ENCODE data around the gene LAMA1. TPM values are rescaled to one million over a fixed set of nuclear protein-coding genes. Genes with fewer than 3 reads are reported as not detected.

Gene LAMA1
- total RNA-seq, 1 experiment from 2014 or later = 28.8 TPM

DNA sequence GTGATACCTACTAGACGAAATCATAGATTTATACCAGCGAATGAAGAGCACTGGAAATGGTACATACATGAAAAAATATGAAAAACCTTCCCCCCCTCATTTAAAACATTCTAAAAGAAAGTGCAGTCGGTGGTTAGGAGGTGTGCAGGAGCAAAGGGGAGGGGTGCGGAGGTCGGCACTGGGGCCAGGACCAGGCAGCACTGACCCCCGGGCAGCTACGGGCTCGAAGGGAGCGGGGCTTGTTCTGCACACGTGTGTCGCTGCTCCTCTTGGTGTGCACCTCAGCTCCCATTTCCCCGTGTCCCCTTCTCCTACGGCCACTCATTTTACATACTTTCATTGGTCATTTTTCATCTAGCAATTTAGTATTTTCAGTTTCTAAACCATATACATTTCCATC lies 89.0 kb downstream of the LAMA1 start:
- Mint-ChIP-seq H3K27ac (peak overlapping the region in 1 of 3 experiments; percentile 55; a peak in 1 of 7 replicates), H3K4me1 (no peaks in the 10 kb centered on the region), H3K9me3 (no peaks in the 10 kb centered on the region), H3K4me3 (no peak overlapping the region), H3K36me3 (ENCODE audit: insufficient read depth in 1 of 3, low read depth in 3 of 3) (peaks cover 19 to 33% (median 25%) of the 10 kb centered on the region in 3 experiments; a peak in 6 of 7 replicates), H3K27me3 (ENCODE audit: low read depth) (no peaks in the 10 kb centered on the region)
- no peak for DNase-seq
- Histone ChIP-seq H3K9me3 (ENCODE audit: control insufficient read depth, low read depth, low read length) (no peaks in the 10 kb centered on the region), H3K23ac (ENCODE audit: insufficient read length, low read depth, low read length) (no peak overlapping the region), H3K4me2 (ENCODE audit: insufficient read depth, insufficient read length, low read length) (no peak overlapping the region), H3K14ac (ENCODE audit: insufficient read depth, low read length) (no peak overlapping the region), H3K9ac (ENCODE audit: extremely low read depth, insufficient read length, low read length) (no peak overlapping the region), H3K56ac (ENCODE audit: insufficient read length, low read depth, low read length) (no peak overlapping the region), H3K4ac (ENCODE audit: low read depth, low read length) (no peak overlapping the region), H3T11ph (ENCODE audit: low read length) (no peak overlapping the region), H3K4me1 (ENCODE audit: insufficient read depth, low read length) (no peaks in the 10 kb centered on the region), H4K5ac (ENCODE audit: insufficient read length, low read depth, low read length) (no peak overlapping the region), H3K27me3 (ENCODE audit: insufficient read depth, low read length) (no peaks in the 10 kb centered on the region), H3K23me2 (ENCODE audit: insufficient read length, low read depth, low read length, poor library complexity, severe bottlenecking) (no peaks in the 10 kb centered on the region), H3K18ac (ENCODE audit: insufficient read length, low read depth, low read length) (no peak overlapping the region), H3K79me2 (ENCODE audit: insufficient read depth, low read length) (no peaks in the 10 kb centered on the region), H2BK5ac (ENCODE audit: insufficient read length, low read length) (no peak overlapping the region), H2BK12ac (ENCODE audit: insufficient read length, low read depth, low read length) (no peak overlapping the region), H3K79me1 (ENCODE audit: insufficient read depth, low read depth, low read length, poor library complexity, severe bottlenecking) (no peaks in the 10 kb centered on the region), H2AFZ (ENCODE audit: low read length) (no peak overlapping the region), H4K91ac (ENCODE audit: insufficient read length, low read depth, low read length) (no peak overlapping the region), H4K8ac (replicated peaks; ENCODE audit: insufficient read length, low read depth, low read length) (no peak overlapping the region), H2BK15ac (ENCODE audit: low read depth, low read length) (no peak overlapping the region), H2BK20ac (ENCODE audit: low read depth, low read length, poor library complexity, severe bottlenecking) (no peak overlapping the region), H2AK5ac (ENCODE audit: insufficient read length, low read length) (no peak overlapping the region), H4K20me1 (ENCODE audit: control insufficient read depth, insufficient read depth, insufficient read length) (no peaks in the 10 kb centered on the region), H3K27ac (ENCODE audit: insufficient read length, low read depth, low read length) (no peak overlapping the region), H2BK120ac (ENCODE audit: low read depth, low read length, poor library complexity, severe bottlenecking) (no peak overlapping the region)
- WGBS (ENCODE audit: extremely low coverage, insufficient read length, low lambda C conversion rate) = no CpG with 5 or more reads among the region's 13 CpGs
- TF ChIP-seq, protein P1, sequence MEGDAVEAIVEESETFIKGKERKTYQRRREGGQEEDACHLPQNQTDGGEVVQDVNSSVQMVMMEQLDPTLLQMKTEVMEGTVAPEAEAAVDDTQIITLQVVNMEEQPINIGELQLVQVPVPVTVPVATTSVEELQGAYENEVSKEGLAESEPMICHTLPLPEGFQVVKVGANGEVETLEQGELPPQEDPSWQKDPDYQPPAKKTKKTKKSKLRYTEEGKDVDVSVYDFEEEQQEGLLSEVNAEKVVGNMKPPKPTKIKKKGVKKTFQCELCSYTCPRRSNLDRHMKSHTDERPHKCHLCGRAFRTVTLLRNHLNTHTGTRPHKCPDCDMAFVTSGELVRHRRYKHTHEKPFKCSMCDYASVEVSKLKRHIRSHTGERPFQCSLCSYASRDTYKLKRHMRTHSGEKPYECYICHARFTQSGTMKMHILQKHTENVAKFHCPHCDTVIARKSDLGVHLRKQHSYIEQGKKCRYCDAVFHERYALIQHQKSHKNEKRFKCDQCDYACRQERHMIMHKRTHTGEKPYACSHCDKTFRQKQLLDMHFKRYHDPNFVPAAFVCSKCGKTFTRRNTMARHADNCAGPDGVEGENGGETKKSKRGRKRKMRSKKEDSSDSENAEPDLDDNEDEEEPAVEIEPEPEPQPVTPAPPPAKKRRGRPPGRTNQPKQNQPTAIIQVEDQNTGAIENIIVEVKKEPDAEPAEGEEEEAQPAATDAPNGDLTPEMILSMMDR (conservative IDR thresholded peaks at IDR 0.05) = no peak
